ENCODE data around the gene ATG13.

The ATG13 gene

DNA sequence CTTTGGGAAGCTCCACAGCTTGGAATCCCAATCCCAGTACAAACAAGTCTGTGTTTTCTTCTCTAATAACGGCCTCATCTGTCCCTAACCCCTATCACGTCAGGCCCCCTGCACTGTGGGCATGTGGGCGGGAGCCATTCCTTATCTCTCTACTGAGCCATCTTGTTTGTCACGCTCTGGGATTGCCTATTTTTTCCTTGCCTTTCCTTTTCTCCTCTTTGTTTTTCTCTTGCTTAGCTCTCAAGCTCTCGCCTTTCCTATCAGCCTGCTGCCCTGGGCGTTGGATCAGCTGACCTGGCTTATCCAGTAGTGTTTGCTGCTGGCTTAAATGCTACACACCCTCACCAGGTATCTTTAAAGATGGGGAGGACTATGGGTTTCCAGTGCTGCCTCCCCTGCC, 47.3 kb downstream of the ATG13 start:
- ChIA-PET CTCF (no interaction called here), POLR2A (no interaction called here)
- peaks cover 0 to 85% of the 10 kb centered on the region in 2 experiments; a peak in 2 of 3 replicates for H3K36me3 ChIP-seq (ENCODE audit: control insufficient read depth in 2 of 2, insufficient read depth in 1 of 2, low read length in 2 of 2)
- H3K4me1 ChIP-seq (ENCODE audit: control insufficient read depth, insufficient read depth, low read length) = no peaks in the 10 kb centered on the region
- H3K9me3 ChIP-seq (ENCODE audit: control insufficient read depth, insufficient read depth, low read depth, low read length) = no peaks in the 10 kb centered on the region
- H3K4me3 ChIP-seq (ENCODE audit: low read depth, low read length) = no peak overlapping the region
- TF ChIP-seq, protein P1, sequence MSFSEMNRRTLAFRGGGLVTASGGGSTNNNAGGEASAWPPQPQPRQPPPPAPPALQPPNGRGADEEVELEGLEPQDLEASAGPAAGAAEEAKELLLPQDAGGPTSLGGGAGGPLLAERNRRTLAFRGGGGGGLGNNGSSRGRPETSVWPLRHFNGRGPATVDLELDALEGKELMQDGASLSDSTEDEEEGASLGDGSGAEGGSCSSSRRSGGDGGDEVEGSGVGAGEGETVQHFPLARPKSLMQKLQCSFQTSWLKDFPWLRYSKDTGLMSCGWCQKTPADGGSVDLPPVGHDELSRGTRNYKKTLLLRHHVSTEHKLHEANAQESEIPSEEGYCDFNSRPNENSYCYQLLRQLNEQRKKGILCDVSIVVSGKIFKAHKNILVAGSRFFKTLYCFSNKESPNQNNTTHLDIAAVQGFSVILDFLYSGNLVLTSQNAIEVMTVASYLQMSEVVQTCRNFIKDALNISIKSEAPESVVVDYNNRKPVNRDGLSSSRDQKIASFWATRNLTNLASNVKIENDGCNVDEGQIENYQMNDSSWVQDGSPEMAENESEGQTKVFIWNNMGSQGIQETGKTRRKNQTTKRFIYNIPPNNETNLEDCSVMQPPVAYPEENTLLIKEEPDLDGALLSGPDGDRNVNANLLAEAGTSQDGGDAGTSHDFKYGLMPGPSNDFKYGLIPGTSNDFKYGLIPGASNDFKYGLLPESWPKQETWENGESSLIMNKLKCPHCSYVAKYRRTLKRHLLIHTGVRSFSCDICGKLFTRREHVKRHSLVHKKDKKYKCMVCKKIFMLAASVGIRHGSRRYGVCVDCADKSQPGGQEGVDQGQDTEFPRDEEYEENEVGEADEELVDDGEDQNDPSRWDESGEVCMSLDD (tag by site-specific recombination; IDR thresholded peaks at IDR 0.05) = no peak
- TF ChIP-seq, protein P2, sequence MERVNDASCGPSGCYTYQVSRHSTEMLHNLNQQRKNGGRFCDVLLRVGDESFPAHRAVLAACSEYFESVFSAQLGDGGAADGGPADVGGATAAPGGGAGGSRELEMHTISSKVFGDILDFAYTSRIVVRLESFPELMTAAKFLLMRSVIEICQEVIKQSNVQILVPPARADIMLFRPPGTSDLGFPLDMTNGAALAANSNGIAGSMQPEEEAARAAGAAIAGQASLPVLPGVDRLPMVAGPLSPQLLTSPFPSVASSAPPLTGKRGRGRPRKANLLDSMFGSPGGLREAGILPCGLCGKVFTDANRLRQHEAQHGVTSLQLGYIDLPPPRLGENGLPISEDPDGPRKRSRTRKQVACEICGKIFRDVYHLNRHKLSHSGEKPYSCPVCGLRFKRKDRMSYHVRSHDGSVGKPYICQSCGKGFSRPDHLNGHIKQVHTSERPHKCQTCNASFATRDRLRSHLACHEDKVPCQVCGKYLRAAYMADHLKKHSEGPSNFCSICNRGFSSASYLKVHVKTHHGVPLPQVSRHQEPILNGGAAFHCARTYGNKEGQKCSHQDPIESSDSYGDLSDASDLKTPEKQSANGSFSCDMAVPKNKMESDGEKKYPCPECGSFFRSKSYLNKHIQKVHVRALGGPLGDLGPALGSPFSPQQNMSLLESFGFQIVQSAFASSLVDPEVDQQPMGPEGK (tag by site-specific recombination; IDR thresholded peaks at IDR 0.05) = no peak
- no peak for TF ChIP-seq ZNF112 (tag by site-specific recombination; IDR thresholded peaks at IDR 0.05)
- TF ChIP-seq ZNF610 (tag by site-specific recombination; IDR thresholded peaks at IDR 0.05; ENCODE audit: borderline replicate concordance) = no peak
- TF ChIP-seq, protein P3, sequence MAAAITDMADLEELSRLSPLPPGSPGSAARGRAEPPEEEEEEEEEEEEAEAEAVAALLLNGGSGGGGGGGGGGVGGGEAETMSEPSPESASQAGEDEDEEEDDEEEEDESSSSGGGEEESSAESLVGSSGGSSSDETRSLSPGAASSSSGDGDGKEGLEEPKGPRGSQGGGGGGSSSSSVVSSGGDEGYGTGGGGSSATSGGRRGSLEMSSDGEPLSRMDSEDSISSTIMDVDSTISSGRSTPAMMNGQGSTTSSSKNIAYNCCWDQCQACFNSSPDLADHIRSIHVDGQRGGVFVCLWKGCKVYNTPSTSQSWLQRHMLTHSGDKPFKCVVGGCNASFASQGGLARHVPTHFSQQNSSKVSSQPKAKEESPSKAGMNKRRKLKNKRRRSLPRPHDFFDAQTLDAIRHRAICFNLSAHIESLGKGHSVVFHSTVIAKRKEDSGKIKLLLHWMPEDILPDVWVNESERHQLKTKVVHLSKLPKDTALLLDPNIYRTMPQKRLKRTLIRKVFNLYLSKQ (tag by site-specific recombination; IDR thresholded peaks at IDR 0.05; ENCODE audit: borderline replicate concordance) = no peak
- TF ChIP-seq ZFP37 (tag by site-specific recombination; IDR thresholded peaks at IDR 0.05) = no peak
- no peak for TF ChIP-seq BCL11B (tag by site-specific recombination; IDR thresholded peaks at IDR 0.05; ENCODE audit: low read depth)
- TF ChIP-seq, protein P4, sequence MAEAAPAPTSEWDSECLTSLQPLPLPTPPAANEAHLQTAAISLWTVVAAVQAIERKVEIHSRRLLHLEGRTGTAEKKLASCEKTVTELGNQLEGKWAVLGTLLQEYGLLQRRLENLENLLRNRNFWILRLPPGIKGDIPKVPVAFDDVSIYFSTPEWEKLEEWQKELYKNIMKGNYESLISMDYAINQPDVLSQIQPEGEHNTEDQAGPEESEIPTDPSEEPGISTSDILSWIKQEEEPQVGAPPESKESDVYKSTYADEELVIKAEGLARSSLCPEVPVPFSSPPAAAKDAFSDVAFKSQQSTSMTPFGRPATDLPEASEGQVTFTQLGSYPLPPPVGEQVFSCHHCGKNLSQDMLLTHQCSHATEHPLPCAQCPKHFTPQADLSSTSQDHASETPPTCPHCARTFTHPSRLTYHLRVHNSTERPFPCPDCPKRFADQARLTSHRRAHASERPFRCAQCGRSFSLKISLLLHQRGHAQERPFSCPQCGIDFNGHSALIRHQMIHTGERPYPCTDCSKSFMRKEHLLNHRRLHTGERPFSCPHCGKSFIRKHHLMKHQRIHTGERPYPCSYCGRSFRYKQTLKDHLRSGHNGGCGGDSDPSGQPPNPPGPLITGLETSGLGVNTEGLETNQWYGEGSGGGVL (tag by site-specific recombination; IDR thresholded peaks at IDR 0.05) = no peak
- no peak for TF ChIP-seq ZNF114 (tag by site-specific recombination; IDR thresholded peaks at IDR 0.05)
- TF ChIP-seq KLF16 (tag by site-specific recombination; IDR thresholded peaks at IDR 0.05) = no peak
- TF ChIP-seq ZNF155 (tag by site-specific recombination; IDR thresholded peaks at IDR 0.05) = no peak
- H3K27ac ChIP-seq (ENCODE audit: extremely low read depth, low read depth, low read length) = no peak overlapping the region

DNA sequence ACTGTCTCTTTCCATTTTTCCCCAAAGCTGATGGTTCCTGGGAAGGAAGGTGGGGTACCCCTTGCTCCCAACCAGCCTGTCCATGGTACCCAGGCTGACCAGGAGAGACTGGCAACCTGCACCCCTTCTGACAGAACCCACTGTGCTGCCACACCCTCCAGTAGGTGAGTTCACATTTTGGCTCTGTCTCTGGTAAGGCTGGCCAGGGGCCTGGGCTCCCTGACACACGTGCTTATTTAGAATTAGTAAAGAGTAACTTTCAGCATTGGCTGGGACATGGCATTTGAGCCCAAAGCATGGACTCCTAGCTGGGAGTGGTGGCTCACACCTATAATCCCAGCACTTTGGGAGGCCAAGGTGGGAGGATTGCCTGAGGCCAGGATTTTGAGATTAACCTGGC, 48.0 kb downstream of the ATG13 start:
- no peak overlapping the region for H3K4me3 ChIP-seq (ENCODE audit: low read depth, low read length)
- no peaks in the 10 kb centered on the region for H3K9me3 ChIP-seq (ENCODE audit: control insufficient read depth, insufficient read depth, low read depth, low read length)
- POLR2A ChIA-PET = interaction anchor here (0.7 kb wide), 2 partner anchors 28 to 271 kb away, joined by 4 to 5 read pairs; no protein-coding TSS in a partner anchor
- CTCF ChIA-PET = no interaction called here
- H3K4me1 ChIP-seq (ENCODE audit: control insufficient read depth, insufficient read depth, low read length) = no peaks in the 10 kb centered on the region
- H3K36me3 ChIP-seq (ENCODE audit: control insufficient read depth in 2 of 2, insufficient read depth in 1 of 2, low read length in 2 of 2) = peaks cover 0 to 84% of the 10 kb centered on the region in 2 experiments; a peak in 2 of 3 replicates
- H3K27ac ChIP-seq (ENCODE audit: extremely low read depth, low read depth, low read length) = no peak overlapping the region
- TF ChIP-seq ZNF571 (tag by site-specific recombination; IDR thresholded peaks at IDR 0.05) = no peak
- no peak for TF ChIP-seq ZNF138 (tag by site-specific recombination; IDR thresholded peaks at IDR 0.05; ENCODE audit: borderline replicate concordance)
- TF ChIP-seq ZNF629 (tag by site-specific recombination; IDR thresholded peaks at IDR 0.05) = no peak
- TF ChIP-seq ZNF585B (tag by site-specific recombination; IDR thresholded peaks at IDR 0.05) = no peak
- no peak for TF ChIP-seq ZNF23 (tag by site-specific recombination; IDR thresholded peaks at IDR 0.05; ENCODE audit: borderline replicate concordance)
- no peak for TF ChIP-seq ZNF202 (tag by site-specific recombination; IDR thresholded peaks at IDR 0.05; ENCODE audit: borderline replicate concordance)
- TF ChIP-seq OSR2 (tag by site-specific recombination; IDR thresholded peaks at IDR 0.05) = no peak
- TF ChIP-seq ZNF510 (tag by site-specific recombination; IDR thresholded peaks at IDR 0.05; ENCODE audit: insufficient replicate concordance) = no peak
- TF ChIP-seq ZNF473 (tag by site-specific recombination; IDR thresholded peaks at IDR 0.05) = no peak
- TF ChIP-seq, protein P5, sequence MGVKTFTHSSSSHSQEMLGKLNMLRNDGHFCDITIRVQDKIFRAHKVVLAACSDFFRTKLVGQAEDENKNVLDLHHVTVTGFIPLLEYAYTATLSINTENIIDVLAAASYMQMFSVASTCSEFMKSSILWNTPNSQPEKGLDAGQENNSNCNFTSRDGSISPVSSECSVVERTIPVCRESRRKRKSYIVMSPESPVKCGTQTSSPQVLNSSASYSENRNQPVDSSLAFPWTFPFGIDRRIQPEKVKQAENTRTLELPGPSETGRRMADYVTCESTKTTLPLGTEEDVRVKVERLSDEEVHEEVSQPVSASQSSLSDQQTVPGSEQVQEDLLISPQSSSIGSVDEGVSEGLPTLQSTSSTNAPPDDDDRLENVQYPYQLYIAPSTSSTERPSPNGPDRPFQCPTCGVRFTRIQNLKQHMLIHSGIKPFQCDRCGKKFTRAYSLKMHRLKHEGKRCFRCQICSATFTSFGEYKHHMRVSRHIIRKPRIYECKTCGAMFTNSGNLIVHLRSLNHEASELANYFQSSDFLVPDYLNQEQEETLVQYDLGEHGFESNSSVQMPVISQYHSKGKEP (tag by site-specific recombination; IDR thresholded peaks at IDR 0.05) = no peak
- TF ChIP-seq HOXA7 (CRISPR knock-in tag; IDR thresholded peaks at IDR 0.05; ENCODE audit: borderline replicate concordance) = no peak
- TF ChIP-seq, protein P6, sequence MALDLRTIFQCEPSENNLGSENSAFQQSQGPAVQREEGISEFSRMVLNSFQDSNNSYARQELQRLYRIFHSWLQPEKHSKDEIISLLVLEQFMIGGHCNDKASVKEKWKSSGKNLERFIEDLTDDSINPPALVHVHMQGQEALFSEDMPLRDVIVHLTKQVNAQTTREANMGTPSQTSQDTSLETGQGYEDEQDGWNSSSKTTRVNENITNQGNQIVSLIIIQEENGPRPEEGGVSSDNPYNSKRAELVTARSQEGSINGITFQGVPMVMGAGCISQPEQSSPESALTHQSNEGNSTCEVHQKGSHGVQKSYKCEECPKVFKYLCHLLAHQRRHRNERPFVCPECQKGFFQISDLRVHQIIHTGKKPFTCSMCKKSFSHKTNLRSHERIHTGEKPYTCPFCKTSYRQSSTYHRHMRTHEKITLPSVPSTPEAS (tag by site-specific recombination; IDR thresholded peaks at IDR 0.05) = no peak

Data from HEK293 (cell line).